Activated CD4-positive, CD25-positive, alpha-beta regulatory T cell (primary cell): ENCODE measurements around the gene LRRC8C.

Experiments
- DNase-seq, 4 experiments: peaks; one replicate each; lab custom pipeline; 2025; lab: John Stamatoyannopoulos, UW

Gene LRRC8C

DNA sequence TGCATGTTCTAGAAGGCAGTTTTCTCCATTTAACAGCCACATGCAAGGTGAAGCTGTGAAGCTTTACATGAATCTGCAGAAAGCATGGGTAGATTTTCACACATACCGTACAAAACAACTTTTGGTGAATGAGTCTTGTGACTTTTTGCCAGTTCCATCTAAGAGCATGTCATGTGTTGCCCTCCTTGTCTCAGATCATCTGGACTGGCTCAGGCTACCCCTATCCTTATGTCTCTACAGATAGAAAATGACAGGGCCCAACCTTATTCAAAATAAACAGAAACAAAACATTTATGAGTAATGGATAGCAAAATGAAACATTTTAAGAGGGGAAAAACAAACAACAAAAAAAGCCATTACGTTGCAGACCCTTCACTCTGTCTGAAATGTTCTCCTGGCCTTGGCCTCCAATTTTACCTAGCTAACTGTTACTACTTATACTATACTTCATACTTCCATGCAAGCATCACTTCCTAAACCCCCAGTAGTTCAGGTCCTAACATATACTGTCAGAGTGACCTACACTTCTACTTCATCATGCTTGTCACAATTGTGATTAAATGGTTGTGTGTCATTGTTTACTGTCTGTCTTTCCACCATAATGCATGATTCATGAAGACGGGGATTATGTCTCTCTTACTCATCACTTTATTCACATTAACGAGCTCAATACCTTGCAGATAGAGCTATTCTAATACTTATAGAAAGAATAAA is 39.0 kb downstream of the LRRC8C start:
- no peak for DNase-seq

DNA sequence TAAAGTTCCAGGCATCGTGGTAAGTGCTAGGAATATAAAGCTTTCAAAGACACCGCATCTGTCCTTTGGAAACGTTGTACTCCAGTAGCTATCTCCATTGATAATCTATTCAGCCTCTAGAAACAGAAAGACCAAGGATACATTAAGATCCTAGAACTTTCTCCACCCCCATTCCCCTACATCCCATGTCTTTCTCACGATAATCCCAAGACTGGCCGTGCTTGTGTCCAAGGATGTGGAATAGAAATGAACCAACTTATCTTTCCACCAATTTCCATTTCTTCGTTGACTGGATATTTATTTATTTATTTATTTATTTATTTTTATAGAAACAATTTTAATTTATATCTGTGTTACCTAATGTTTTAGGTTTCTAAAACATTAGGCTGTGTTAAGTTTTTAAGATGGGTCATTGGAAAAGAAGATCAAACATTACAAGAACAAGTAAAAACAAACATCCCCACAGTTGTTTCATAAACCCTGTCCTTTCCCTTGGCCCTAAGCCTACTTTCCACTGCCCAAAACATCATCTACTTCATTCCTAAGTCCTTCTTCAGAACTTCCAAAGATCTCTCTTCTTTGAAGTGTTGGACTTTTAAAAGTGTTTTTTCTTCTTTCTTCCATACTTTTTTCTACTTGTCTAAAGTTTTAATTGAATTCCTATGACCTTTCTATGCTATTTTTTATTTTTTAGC is 39.7 kb downstream of the LRRC8C start:
- no peak for DNase-seq

DNA sequence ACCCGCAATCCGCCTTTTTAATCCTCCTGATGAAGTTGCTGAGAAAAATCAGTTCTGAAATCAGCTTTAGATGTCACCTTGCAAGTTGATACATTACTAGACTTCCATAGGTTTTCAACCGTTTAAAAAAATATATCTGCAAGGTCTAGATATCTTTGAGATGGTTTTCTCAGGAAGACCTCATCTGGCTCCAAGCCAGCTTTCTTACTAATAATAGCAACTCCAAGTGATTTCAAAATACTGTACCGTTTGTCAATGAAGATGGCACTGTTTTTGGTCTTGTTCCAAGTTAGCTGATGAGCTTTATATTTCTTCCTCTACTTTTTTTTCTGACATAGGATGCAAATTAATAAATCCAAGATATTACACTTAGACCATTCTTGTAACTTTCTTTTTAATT is 40.3 kb downstream of the LRRC8C start:
- DNase-seq: no peak

DNA sequence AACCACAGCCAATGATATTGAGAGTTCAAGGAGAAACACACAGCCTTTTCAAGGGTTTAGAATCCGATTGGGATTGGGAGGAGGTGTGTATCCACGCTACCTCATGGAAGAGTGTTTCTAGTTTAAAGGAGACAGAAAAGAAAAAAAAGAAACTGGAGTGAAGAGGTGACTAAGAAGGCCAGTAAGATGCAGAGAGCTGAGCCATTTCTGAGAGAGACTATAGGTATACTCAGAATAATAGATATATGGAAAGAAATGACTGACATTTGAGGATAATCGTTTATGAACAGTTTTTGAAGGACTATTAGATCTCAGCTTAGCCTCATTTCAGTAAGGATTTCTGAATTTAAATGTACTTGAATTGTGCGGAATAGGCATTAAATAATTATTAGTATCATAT is 42.8 kb downstream of the LRRC8C start:
- DNase-seq: no peak

DNA sequence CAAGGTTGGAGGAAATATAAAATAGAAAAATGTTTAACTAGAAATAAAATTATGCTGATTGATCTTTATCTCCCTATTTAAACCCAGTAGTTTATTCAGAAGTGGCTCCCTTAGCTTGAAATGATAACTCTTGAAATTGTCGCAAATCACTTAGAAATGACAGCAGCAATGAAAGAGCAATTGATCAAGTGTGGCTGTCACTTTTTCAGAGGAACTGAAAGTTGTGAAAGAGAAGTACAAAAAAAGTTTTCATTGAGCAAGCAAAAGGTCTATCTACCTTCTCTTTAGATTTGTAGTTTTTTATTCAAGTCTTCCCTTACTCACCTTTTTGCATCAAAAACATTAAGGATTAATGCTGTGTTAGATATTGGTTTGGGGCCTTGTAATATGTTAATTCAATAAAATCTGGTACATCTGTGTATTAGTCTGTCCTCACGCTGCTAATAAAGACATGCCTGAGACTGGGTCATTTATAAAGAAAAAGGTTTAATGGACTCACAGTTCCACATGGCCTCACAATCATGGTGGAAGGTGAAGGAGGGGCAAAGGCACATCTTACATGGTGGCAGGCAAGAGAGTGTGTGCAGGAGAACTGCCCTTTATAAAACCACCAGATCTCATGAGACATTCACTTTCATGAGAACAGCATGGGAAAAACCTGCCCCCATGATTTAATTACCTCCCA is 48.3 kb downstream of the LRRC8C start:
- DNase-seq: no peak

DNA sequence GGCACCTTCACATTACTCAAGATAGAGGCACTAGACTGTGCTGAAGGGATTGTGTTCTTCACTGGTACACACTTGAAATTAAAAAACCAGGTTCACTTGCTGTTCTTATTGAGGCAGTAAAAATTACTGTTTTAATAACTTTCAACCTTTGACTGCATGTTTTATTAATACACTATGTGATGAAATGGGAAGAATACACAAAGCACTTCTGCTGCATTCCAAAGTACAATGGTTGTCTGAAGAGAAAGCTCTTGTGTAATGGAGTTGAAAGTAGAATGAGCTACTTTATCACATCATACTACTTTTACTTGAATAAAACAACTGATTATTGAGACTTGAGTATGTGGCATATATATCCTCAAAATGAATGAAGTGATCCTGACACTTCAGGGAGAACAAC is 49.7 kb downstream of the LRRC8C start:
- no peak for DNase-seq

DNA sequence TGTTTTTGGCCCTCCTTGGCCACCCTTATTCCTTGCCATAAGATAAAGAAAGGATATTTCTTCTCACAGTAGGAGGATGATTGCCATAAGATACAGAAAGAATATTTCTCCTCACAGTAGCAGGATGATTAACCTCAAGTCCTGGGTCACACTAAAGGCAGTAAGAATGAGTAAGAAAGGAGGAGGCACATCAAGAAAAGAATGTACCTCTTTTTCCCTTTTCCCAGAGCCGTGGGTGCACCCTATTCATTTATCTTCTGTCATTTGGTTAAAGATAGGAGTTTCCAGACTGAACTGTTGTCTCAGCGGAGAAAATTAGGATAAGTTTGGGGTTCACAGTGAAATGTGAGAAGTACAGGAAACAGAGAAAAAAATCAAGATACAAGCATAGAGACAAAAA is 52.5 kb downstream of the LRRC8C start:
- no peak for DNase-seq

DNA sequence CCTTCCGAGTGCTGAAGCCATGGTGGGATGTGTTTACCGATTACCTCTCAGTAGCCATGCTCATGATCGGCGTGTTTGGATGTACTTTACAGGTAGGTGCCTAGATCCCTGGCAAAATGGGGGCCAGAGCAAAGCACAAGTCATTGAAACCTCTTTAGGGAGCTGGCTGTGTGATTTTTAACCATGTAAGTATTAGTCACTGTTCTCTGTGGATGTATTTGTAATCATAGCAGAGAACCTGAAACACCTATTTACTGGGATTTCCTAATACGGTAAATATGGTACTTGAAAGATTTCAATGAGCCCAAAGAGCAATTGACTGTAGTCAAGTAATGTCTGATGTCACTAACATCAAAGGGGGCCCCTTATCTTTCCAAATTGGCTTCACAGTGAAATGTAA is 53.6 kb downstream of the LRRC8C start:
- DNase-seq: no peak

DNA sequence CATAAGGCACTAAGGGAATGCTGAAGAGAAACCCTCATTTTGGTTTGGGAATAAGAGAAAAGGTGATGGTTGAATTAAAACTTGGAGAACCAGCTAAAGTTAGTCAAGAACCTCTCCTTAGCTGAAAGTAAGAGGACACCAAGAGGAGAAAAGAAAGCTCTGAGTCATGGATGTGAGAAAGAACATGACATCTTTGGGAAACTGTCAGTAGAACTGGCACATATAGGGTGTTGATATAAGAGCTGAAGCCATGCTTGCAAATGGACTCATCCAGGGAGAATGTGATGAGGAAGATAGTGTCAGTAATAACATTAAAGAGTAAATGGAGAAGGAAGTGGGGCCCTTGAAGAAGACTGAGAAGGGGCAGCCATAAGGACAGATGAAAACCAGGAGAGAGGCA is 54.3 kb downstream of the LRRC8C start:
- DNase-seq: no peak

DNA sequence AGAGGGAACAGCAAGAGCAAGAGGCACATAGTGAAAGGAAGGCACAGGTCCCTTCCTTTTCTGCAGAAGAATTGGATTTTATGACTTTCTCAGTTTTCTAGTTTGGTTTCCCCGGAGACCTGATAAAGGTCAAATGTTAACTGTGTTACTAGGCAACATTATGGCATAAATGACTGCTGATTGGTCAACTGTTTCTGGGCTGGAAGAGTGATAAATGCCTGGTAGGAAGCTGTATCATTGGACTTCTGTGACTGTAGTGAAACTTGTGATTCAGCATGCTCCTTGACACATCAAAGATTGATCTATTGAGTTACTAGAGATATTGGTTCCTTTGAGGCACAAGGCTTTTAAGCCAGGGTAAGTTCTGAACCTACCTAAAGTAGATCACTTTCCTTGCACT is 55.7 kb downstream of the LRRC8C start:
- no peak for DNase-seq

DNA sequence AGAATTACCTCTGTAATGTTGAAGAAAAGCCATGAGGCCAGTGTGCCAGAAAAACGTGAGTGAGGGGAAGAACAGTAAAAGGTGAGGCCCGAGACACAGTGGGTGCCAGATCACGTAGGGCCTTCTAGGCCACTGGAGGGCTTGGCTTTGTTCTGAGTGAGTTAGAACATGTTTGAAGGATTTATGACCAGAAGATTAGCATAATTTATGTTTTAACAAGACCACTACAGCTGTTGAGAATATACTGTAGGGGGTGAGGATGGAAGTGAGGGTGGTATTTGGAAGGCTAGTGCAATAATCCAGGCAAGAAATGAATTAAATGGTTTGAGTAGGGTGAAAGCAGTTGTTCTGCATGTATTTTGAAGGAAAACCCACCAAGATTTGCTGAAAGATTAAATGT is 56.3 kb downstream of the LRRC8C start:
- no peak for DNase-seq

DNA sequence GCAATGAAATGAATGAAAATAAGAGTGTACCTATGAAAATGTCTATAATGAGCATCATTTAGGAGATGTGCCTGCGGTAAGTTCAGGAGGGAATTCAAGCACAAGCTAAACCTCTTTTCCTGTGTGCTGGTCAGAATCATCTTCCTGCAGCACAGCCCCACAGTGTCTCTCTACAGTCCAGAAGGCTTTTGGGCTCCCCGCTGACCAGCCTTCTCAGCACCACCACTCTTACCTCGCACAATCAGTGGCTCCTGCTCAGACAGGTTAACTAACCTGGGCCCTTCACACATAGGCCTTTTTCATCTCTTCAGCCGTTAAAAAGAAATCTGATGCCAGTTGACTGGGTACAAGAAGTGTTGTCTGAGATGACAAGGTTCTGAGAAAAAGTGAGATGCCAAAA is 57.7 kb downstream of the LRRC8C start:
- DNase-seq: no peak

DNA sequence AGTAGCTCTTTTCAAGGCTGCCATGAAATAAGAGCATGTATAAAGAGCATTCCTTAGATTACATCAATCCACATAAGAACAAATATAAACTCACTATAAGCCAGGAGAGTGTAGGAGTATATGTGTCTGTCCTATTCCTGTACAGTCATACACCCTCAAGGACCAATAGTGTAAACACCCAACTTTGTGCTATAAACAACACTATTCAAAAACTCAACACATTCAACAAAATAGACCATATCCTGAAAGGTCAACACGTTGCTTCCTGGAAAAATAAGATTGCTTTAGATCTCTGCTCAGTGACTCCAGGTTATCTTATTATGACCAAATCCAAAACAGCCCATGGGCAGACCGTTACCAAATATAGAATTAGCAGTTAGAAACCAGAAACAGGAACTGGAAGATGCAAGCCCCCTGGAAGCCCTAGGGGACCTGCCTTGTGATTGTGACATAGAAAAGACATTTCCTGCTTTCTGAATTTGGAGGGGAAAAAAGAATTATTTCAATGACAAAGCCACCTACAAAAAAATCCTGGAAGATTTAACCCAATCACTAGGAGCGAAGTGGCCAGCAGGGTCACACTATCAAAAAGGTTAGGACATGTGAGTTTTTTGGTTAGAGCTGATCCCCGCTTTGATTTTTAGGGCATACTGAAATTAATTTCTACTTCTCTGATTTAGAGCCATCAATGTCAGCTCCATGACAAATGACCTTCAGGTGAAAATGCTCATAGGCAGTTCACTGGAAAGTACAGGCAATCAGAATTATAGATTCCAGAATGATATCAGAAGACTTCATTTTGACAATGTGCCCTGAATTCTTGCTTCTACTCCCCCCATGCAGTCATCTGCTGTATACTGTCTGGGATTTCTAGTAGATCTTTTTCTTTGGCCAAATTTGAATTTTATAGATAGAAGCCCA is 59.9 kb downstream of the LRRC8C start:
- no peak for DNase-seq

DNA sequence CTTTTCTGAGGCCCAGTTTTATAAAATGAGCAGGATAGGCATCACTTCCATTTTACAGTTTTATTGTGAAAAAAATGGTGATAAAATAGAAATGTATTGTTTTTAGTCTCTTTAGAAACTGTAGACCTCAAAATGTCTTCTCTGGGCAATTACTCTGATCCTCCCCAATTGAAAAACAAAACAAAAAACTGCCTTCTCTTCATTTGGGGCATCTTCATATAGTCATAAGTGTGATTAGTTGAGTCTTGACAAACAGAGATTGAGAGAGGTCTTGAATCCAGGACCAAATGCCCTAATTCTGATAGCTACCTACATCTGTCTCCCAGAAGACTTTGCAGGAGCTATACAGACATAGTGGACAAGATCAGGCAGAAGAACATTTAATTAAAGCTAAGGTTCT is 62.9 kb downstream of the LRRC8C start:
- DNase-seq: no peak

DNA sequence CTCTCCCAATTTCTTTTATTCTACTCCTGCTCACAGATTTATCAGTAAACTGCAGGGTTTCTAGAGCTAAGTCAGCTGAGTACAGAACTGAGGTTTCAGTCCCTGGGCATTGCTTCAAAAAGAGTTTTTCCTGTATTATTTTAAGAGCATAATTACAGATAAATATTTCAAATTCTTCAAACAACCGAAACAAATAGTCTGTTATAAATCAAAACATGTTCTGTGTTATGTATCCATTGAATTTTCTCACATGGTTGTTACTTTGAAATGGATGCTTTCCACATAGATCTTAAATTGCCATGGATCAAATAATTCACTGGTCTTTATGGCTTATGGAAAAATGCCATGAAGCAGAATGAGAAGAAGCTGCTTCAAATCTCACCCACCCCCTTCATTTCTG is 64.5 kb downstream of the LRRC8C start:
- DNase-seq: no peak

DNA sequence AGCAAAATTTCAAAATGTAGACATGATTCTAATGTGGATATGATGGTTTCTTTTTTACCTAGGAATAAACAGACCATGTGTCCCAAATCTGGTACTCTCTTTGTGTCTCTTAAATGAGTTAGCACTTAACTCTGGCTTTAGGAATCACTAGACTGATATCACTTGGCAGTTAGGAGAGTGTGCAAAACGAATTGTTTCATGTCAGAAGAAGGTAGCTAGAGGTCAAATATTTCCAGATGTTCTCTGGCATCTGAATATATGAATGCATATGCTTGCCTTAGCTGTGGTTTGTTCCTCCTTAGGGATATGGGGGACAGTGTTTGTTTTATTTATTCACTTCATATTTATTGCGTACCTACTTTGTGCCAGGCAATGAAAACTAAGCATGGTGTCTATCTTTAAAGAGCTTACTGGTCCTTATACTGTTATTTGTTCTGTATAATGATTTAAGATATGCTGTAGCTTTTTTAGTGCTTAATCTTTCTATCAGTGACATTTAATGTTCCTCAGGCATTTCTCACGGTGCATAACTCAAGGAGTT is 65.2 kb downstream of the LRRC8C start:
- no peak for DNase-seq

DNA sequence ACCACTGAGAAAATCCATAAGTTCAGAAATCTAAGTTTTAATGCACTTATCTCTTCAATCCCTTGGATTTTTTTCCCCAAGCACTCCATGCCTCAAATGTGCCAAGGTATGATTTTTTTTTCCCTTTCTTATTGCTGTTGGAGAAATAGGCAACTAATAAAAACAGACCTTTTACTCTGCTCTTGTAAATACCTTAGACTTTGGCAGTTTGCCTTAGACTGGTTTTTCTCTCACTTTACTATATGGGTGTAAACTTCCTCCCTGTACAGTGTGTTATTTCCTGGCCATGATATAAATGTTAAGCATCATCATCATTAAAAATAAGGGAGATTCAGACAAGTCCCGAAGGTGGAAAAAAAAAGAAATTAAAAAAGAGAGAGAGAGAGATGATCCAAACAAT is 65.7 kb downstream of the LRRC8C start:
- DNase-seq: no peak

DNA sequence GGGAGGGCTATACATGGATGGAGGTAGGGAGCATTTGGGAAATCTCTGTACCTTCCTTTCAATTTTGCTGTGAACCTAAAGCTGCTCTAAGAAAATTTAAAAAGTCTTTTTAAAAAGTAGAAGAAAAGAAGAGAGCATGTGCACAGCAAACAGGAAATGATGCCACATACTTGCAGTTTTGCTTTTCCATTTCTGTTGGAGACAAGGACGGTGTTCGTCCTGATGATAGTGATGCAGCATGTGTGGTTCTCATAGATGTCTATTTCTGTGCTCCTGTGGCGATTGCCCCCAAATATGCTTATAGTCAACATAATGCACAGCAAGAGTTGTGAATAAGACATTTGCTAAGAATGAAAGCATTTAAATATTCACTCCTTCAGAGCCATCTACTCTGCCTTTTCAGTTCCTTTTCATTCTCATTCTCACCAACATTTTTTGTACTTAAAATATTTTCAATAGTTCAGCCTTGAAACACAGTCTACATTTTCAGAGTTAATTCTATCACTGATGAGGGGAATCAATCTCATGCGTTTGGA is 66.6 kb downstream of the LRRC8C start:
- DNase-seq: no peak

DNA sequence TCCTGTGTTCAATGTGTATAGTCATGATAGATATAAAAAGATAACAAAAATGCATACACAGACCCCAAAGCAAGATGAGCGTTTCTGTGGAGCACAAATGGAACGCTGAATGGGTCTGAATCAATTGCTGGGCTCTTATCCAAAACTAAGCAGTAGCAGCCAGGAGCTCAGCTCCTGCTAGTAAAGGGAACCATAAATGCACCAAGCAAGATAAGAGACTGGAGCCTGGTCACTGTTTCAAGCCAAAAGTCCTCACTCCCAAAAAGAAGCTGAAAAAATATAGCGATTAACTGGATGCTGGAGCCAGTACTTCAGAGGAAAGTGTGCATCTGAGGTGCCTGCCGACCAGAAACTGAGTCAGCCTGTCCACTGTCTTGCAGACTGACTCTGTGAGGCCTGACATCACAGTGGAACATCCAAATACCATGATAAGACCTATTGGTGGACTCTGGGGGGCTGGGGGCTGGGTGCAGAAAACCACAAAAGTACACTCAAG is 68.9 kb downstream of the LRRC8C start:
- DNase-seq: no peak

DNA sequence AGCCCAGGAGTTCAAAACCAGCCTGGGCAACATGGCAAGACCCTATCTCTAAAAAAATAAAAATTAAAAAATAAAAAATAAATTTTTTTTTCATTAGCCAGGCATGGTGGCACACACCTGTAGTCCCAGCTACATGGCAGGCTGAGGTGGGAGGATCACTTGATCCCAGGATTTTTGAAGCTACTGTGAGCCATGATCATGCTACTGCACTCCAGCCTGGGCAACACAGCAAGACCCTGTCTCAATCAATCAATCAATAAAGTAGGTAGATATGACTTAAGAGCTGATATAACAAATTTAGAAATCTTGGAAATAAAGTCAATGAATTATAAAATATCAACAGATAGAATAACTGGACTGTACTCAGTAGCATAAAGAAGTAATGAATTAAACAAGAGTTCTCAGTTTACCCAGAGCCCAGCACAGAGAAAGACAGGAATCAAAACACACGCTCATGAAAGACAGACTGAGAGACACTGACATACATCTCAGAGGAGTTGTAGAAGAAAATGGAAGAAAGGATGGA is 69.7 kb downstream of the LRRC8C start:
- DNase-seq: no peak

DNA sequence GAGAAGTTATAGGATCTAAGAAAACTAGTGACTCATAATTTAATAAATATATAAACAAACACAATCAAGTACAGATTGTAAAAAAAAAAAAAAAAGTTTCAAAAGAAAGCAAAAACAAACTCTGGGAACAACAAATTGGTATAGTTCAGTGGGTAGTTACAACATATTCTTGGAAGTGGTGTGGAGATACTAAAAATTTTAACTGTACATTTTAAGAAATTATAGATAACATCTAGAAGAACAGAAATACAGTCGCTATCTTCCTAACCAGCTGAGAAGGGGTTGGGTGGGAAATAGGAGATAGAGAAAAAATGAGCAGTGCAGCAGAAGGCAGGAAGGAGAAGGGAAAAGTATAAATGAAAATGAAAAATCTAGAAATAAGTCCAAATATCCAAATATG is 70.5 kb downstream of the LRRC8C start:
- DNase-seq: no peak
